Kidney epithelial cell (primary cell): Measurements from ENCODE around the gene FOXK1. TPM values are rescaled to one million over a fixed set of nuclear protein-coding genes. Genes with fewer than 3 reads are reported as not detected.

Source experiments
- DNase-seq: peaks from one replicate; pipeline ENCODE4 v3.0.0-alpha.2; 2010; ENCODE audit warnings: low read depth
- H3K27me3 ChIP-seq: 2 replicates; pipeline ENCODE4 v1.6.0; 2011; ENCODE audit warnings: low read length; ENCODE audit not compliant: control insufficient read depth, insufficient read depth
- H3K36me3 ChIP-seq: 2 replicates; pipeline ENCODE4 v1.5.1; 2011; ENCODE audit warnings: low read length; ENCODE audit not compliant: control insufficient read depth, insufficient read depth
- H3K4me3 ChIP-seq: 2 replicates; pipeline ENCODE4 v1.5.1; 2011; ENCODE audit warnings: low read depth, mild to moderate bottlenecking, control low read depth, low read length
- total RNA-seq: library from RNA; depleted of rRNA; stranded (reverse); fragments of >200 nt; gene quantifications from 2 replicates; pipeline ENCODE4 v1.2.3, GENCODE V29; 2015
- TF ChIP-seq, protein P1 (sequence below): IDR thresholded peaks from 2 replicates; pipeline ENCODE4 v1.5.1; 2011; ENCODE audit warnings: mild to moderate bottlenecking, moderate library complexity, low read length, control low read depth, inconsistent platforms; ENCODE audit not compliant: insufficient read depth, poor library complexity, severe bottlenecking

FOXK1 gene
- total RNA-seq, 1 donor from 2014 or later: 48.2 TPM

DNA sequence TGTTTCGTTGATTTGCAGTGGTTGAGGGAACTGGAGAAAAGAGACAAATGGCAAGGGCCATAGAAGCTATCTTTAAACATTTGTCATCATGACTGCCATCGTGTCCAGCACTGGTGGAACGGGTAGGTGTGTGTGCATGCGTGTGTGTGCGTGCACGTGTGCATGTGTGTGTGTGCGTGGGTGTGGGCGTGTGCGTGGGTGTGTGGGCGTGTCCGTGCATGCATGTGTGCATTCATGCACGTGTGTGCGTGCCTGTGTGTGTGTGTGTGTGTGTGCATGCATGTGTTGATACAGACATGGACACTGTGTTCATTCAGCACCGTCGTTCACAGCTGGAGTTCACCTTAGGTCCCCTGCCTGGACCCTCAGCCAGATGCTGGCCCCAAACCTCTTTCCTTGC, 55.2 kb downstream of the FOXK1 start:
- Histone ChIP-seq H3K36me3 (no peaks in the 10 kb centered on the region), H3K27me3 (no peaks in the 10 kb centered on the region), H3K4me3 (no peak overlapping the region)
- DNase-seq: no peak
- TF ChIP-seq, protein P1, sequence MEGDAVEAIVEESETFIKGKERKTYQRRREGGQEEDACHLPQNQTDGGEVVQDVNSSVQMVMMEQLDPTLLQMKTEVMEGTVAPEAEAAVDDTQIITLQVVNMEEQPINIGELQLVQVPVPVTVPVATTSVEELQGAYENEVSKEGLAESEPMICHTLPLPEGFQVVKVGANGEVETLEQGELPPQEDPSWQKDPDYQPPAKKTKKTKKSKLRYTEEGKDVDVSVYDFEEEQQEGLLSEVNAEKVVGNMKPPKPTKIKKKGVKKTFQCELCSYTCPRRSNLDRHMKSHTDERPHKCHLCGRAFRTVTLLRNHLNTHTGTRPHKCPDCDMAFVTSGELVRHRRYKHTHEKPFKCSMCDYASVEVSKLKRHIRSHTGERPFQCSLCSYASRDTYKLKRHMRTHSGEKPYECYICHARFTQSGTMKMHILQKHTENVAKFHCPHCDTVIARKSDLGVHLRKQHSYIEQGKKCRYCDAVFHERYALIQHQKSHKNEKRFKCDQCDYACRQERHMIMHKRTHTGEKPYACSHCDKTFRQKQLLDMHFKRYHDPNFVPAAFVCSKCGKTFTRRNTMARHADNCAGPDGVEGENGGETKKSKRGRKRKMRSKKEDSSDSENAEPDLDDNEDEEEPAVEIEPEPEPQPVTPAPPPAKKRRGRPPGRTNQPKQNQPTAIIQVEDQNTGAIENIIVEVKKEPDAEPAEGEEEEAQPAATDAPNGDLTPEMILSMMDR: no peak

DNA sequence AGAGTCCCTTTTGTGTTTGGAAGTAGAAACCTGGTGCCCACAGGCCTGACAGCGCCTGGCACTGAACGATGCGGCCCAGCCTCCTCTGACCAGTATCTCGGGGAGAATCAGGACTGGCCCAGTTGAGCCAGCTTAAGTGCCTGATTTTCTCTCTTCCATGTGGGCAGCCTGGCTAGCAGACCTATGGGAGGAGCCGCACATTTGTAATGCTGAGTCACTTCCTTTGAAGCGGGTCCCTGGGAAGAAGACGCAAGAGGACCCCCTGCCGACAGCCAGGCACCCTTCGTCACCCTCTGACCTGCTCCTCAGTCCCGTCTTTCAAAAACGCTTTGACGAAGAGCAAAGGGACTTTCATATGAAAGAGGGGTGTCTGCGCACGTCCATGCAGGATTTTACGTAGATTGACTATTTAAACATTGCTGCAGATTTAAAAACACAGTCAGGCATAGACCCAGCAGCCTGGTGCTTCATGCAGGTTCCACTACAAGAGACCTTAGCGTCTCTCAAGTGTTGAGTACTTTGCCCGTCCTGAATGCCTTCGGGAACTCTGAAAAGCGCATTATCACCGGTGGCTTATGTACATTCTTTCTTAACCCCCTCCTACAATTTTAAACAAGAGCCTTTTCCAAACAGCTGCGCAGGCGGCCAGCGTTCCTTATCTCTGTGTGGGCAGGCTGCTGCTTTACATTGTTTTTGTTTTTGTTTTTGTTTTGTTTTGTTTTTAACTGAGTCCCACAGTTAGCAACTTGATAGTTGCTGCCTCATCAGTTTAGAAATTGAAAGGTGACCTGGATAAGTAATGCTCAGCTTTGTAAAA, 56.8 kb downstream of the FOXK1 start:
- Histone ChIP-seq H3K36me3 (no peaks in the 10 kb centered on the region), H3K4me3 (no peak overlapping the region), H3K27me3 (no peaks in the 10 kb centered on the region)
- DNase-seq: peak; percentile 79
- TF ChIP-seq, protein P1: peak; percentile 11

DNA sequence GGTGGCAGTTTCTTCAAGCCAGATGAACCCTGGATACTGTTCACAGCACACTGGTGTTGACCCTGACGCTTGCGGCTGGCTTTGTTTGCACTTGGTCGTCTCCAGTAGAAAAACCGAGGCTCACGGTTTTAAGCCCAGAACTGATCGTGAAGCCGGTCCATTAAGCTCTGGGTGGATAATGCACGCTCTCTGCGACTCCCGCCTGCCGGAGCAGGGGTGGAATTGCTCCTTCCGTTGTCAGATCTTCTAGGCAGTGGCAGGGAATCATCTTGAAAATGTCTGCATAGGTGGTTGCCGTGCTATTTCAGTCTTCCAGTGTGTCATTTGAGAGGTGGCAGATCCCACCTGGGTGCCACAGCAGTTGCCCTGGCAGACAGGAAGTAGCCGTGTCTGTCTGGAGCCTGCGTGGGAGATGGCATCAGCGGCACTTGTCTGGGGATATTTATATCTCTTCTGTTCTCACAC, 57.5 kb downstream of the FOXK1 start:
- TF ChIP-seq, protein P1: peak; percentile 52
- DNase-seq: no peak
- H3K4me3 ChIP-seq: no peak overlapping the region
- H3K27me3 ChIP-seq: no peaks in the 10 kb centered on the region
- H3K36me3 ChIP-seq: no peaks in the 10 kb centered on the region

DNA sequence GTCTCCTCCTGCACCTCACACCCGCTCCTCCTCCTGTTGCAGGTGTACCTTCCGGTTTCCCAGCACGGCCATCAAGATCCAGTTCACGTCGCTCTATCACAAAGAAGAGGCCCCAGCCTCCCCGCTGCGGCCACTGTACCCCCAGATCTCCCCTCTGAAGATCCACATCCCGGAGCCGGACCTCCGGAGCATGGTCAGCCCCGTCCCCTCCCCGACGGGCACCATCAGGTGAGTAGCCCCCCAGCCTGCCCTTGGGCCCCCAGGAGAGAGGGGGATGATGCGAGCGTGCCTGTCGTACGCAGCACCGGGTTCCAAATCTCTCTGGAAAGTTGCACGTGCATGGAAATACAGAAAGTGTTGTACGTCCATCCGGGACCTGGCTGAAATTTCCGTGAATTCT, 58.7 kb downstream of the FOXK1 start:
- Histone ChIP-seq H3K4me3 (no peak overlapping the region), H3K36me3 (no peaks in the 10 kb centered on the region), H3K27me3 (no peaks in the 10 kb centered on the region)
- no peak for DNase-seq
- TF ChIP-seq, protein P1: no peak

DNA sequence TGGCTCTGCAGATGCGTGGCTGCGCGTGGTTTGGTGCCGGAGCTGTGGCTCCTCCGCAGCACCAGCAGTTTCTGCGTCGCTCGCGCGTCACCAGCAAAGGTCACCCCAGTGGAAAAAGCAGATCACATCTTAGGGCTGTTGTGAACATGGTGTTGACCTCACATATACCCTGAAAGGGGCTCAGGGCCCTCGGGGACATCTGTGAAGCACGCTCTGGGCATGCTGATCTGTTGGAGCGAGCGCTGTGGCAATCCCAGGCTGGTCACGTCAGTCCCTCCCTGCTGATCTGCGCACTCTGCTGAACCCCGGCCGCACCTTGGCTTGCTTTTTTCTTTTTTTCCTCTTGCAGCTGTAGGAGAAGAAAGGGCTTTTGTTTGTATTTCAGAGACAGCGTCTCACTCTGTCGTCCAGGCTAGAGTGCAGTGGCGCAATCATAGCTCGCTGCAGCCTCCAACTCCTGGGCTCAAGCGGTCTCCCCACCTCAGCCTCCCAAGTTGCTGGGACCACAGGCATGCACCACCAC, 60.0 kb downstream of the FOXK1 start:
- TF ChIP-seq, protein P1: no peak
- no peaks in the 10 kb centered on the region for H3K27me3 ChIP-seq
- no peak overlapping the region for H3K4me3 ChIP-seq

DNA sequence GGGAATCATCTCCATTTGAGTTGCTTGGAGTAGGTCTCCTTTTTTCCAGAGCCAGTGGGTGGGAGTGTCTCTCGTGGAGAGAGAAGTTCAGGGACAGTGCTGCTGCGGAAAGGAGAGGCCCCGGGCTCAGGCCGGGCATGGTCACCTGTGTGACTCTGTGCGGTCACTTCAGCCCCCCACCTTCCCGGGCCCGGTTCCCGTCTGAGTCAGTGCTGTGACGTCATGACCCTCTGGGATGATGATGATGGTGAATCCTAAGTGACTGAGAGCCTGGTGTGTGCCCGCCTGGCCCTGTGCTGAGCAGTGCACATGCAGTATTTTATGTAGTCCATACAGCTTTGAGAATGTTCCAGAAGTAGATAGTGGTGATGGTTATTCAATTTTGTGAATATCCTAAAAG, 60.8 kb downstream of the FOXK1 start:
- Histone ChIP-seq H3K36me3 (peaks cover 2% of the 10 kb centered on the region), H3K4me3 (no peak overlapping the region), H3K27me3 (no peaks in the 10 kb centered on the region)
- no peak for DNase-seq
- TF ChIP-seq, protein P1: no peak

More for the DNA sequence above, 60.0 kb downstream of the FOXK1 start:
- DNase-seq: no peak
- no peaks in the 10 kb centered on the region for H3K36me3 ChIP-seq
